ENCODE results near the gene SNX9.

SNX9 gene

GRCh38 chr6:157845493-157846259, 22.6 kb downstream of the SNX9 start:
- H3K4me3 ChIP-seq = no peak overlapping the region
- no peaks in the 10 kb centered on the region for H3K36me3 ChIP-seq
- no peaks in the 10 kb centered on the region for H3K27me3 ChIP-seq
- H4K20me1 ChIP-seq = peaks cover 0 to 100% (median 0%) of the 10 kb centered on the region in 11 experiments; a peak in 6 of 22 replicates
- peak overlapping the region; percentile 11 to 80 (median 47); a peak in 19 of 22 replicates for H3K4me2 ChIP-seq
- peak overlapping the region in 1 of 11 experiments; percentile 4; a peak in 1 of 22 replicates for H3K27ac ChIP-seq
- peak overlapping the region in 1 of 11 experiments; percentile 42; a peak in 1 of 22 replicates for H3K9ac ChIP-seq
- peaks cover 13 to 41% (median 16%) of the 10 kb centered on the region in 10 experiments; a peak in 19 of 20 replicates for H3K4me1 ChIP-seq
- TF ChIP-seq Cebpa-rat (IDR thresholded peaks at IDR 0.05) = no peak
- no peaks in the 10 kb centered on the region for H3K9me3 ChIP-seq (replicated peaks in 1 of 11)

- Histone ChIP-seq H4K20me1 (peaks cover 0 to 100% (median 0%) of the 10 kb centered on the region in 11 experiments; a peak in 6 of 22 replicates), H3K4me2 (no peak overlapping the region), H3K36me3 (peaks cover 0 to 14% (median 0%) of the 10 kb centered on the region in 11 experiments; a peak in 4 of 22 replicates), H3K9me3 (replicated peaks in 1 of 11) (peaks cover 13 to 16% (median 15%) of the 10 kb centered on the region in 11 experiments), H3K4me1 (peaks cover 13 to 29% (median 16%) of the 10 kb centered on the region in 10 experiments; a peak in 19 of 20 replicates), H3K4me3 (no peak overlapping the region), H3K27ac (no peak overlapping the region), H3K9ac (no peak overlapping the region), H3K27me3 (no peaks in the 10 kb centered on the region)
- no peak for TF ChIP-seq Cebpa-rat (IDR thresholded peaks at IDR 0.05)
Measured at GRCh38 chr6:157847846-157848245, 24.8 kb downstream of the SNX9 start.

GRCh38 chr6:157848693-157849092, 25.6 kb downstream of the SNX9 start:
- Histone ChIP-seq H3K9ac (no peak overlapping the region), H3K4me3 (no peak overlapping the region), H3K27me3 (no peaks in the 10 kb centered on the region), H4K20me1 (peaks cover 0 to 100% (median 0%) of the 10 kb centered on the region in 11 experiments; a peak in 6 of 22 replicates), H3K27ac (no peak overlapping the region), H3K9me3 (replicated peaks in 1 of 11) (peaks cover 21 to 25% (median 24%) of the 10 kb centered on the region in 11 experiments), H3K4me2 (no peak overlapping the region), H3K4me1 (peaks cover 13 to 35% (median 16%) of the 10 kb centered on the region in 10 experiments; a peak in 19 of 20 replicates), H3K36me3 (peaks cover 0 to 18% (median 0%) of the 10 kb centered on the region in 11 experiments; a peak in 4 of 22 replicates)
- TF ChIP-seq Cebpa-rat (IDR thresholded peaks at IDR 0.05) = no peak

GRCh38 chr6:157849288-157850017, 26.4 kb downstream of the SNX9 start:
- Histone ChIP-seq H3K36me3 (peaks cover 0 to 18% (median 0%) of the 10 kb centered on the region in 11 experiments; a peak in 4 of 22 replicates), H3K9me3 (replicated peaks in 1 of 11) (peaks cover 28 to 32% (median 29%) of the 10 kb centered on the region in 11 experiments), H3K4me2 (no peak overlapping the region), H3K4me3 (no peak overlapping the region), H3K9ac (no peak overlapping the region), H3K27ac (no peak overlapping the region), H3K4me1 (peaks cover 13 to 37% (median 16%) of the 10 kb centered on the region in 10 experiments; a peak in 19 of 20 replicates), H4K20me1 (peaks cover 0 to 100% (median 0%) of the 10 kb centered on the region in 11 experiments; a peak in 6 of 22 replicates), H3K27me3 (no peaks in the 10 kb centered on the region)
- no peak for TF ChIP-seq Cebpa-rat (IDR thresholded peaks at IDR 0.05)

DNA sequence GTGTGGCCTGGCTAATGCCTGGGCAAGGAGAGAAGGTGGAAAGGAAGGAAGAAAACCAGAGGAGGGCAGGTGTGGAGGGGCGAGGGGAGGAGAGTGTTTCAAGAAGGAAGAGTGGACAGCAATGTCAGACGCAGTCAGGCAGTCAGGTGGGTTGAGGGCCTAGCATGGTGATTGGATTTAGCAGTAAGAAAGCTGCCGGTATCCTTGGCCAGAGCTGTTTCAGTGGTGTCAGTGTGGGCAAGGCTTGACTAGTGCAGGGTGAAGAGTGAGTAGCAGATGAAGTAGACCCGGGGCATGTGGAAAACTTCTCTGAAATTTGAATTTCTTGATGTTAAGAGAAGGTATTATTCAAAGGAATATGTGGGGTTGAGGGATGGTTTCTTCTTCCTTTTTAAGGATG, 27.0 kb downstream of the SNX9 start:
- no peak for TF ChIP-seq Cebpa-rat (IDR thresholded peaks at IDR 0.05)
- Histone ChIP-seq H3K9me3 (replicated peaks in 1 of 11) (peaks cover 28 to 33% (median 29%) of the 10 kb centered on the region in 11 experiments), H3K9ac (no peak overlapping the region), H3K27me3 (no peaks in the 10 kb centered on the region), H3K4me2 (no peak overlapping the region), H3K4me1 (peaks cover 13 to 34% (median 16%) of the 10 kb centered on the region in 10 experiments; a peak in 19 of 20 replicates), H3K4me3 (no peak overlapping the region), H4K20me1 (peaks cover 0 to 100% (median 0%) of the 10 kb centered on the region in 11 experiments; a peak in 6 of 22 replicates), H3K36me3 (peaks cover 0 to 18% (median 0%) of the 10 kb centered on the region in 11 experiments; a peak in 4 of 22 replicates), H3K27ac (no peak overlapping the region)

DNA sequence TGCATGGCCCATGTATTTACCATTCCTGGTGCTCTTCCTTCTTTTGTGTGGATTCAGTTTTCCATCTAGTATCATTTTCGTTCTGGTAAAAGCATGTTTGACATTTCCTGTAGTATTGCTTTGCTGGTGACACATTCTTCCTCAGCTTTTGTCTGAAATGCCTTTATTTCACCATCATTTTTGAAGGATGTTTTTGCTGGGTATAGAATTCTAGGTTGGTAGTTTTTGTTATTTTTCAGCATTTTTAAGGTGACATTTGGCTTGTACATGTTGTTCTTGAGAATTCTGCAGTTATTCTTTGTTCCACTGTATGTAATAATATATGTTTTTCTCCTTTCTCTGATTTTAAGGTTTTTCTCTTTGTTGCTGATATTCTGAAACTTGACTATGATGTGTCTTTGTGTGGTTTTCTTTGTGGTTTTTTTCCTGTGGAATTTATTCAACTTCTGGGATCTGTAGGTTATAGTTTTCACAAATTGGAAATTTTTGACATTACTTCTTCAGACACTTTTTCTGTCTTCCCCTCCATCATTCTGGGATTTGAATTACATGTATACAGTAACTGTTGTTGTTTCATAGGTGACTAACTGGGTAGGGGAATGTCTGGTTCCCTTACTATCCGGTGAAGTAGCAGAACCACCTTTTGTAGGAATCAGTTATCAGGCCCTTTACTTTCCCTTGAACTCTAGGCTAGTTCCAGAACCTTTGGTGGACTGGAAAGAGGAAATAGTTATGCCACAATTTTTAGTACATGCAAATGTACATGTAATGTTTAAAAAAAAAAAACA, 30.2 kb downstream of the SNX9 start:
- Histone ChIP-seq H3K36me3 (peaks cover 0 to 18% (median 0%) of the 10 kb centered on the region in 11 experiments; a peak in 4 of 22 replicates), H3K27ac (no peak overlapping the region), H4K20me1 (peaks cover 0 to 100% (median 0%) of the 10 kb centered on the region in 11 experiments; a peak in 5 of 22 replicates), H3K27me3 (no peaks in the 10 kb centered on the region), H3K9ac (no peak overlapping the region), H3K4me1 (peaks cover 0 to 12% (median 0%) of the 10 kb centered on the region in 10 experiments; a peak in 2 of 20 replicates), H3K9me3 (replicated peaks in 1 of 11) (peaks cover 28 to 33% (median 29%) of the 10 kb centered on the region in 11 experiments), H3K4me2 (0 out of 22 replicates have a peak overlapping the region, but pooled peaks of 1 of the 11 experiments have one; percentile 18), H3K4me3 (no peak overlapping the region)
- TF ChIP-seq Cebpa-rat (IDR thresholded peaks at IDR 0.05) = no peak

DNA sequence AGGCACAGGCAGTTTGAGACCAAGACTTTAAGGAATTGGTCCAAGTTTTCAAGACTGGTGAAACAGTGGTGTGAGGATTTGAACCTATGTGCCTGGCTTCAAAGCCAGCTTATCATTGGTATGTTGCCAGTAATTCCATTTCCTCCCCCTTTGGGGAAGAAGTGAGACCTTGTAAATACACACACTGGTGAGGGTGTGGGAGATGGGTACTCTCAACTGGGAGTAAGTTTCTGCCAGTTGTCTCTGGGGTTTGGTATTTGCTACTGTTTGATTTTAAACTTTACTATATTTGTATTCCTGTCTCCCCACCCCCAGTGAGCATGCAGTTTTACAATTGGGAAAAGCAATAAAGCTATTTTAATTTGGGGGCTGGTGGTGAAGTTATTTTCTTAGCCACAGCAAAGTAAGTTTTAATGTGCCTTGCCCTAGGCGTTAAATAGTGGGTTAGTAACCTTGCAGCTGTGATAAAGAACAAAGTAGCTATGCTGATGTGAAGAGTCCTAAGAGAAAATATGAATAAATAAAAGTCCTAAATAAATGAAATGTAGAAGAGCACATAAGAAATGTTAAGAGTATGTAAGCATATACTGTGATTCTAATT, 31.0 kb downstream of the SNX9 start:
- 0 out of 22 replicates have a peak overlapping the region, but pooled peaks of 1 of the 11 experiments have one; percentile 18 for H3K4me2 ChIP-seq
- peaks cover 28 to 33% (median 29%) of the 10 kb centered on the region in 11 experiments for H3K9me3 ChIP-seq (replicated peaks in 1 of 11)
- no peak overlapping the region for H3K4me3 ChIP-seq
- H3K36me3 ChIP-seq = peaks cover 0 to 18% (median 0%) of the 10 kb centered on the region in 11 experiments; a peak in 4 of 22 replicates
- no peak overlapping the region for H3K27ac ChIP-seq
- H4K20me1 ChIP-seq = peaks cover 0 to 100% (median 0%) of the 10 kb centered on the region in 11 experiments; a peak in 5 of 22 replicates
- no peak for TF ChIP-seq Cebpa-rat (IDR thresholded peaks at IDR 0.05)
- H3K27me3 ChIP-seq = no peaks in the 10 kb centered on the region
- peaks cover 0 to 12% (median 0%) of the 10 kb centered on the region in 10 experiments; a peak in 2 of 20 replicates for H3K4me1 ChIP-seq
- H3K9ac ChIP-seq = no peak overlapping the region
